GM11168 (cell line): ENCODE data around the gene ESRRA.

ENCODE experiments used
- in situ Hi-C: fragments of 300-500 bp; cut with MboI; formaldehyde crosslinking; loops from one replicate; pipeline ENCODE4 v1.12.0; 2022; ENCODE audit warnings: low sequenced_read_pairs; ENCODE audit not compliant: unreplicated experiment

The ESRRA gene

DNA sequence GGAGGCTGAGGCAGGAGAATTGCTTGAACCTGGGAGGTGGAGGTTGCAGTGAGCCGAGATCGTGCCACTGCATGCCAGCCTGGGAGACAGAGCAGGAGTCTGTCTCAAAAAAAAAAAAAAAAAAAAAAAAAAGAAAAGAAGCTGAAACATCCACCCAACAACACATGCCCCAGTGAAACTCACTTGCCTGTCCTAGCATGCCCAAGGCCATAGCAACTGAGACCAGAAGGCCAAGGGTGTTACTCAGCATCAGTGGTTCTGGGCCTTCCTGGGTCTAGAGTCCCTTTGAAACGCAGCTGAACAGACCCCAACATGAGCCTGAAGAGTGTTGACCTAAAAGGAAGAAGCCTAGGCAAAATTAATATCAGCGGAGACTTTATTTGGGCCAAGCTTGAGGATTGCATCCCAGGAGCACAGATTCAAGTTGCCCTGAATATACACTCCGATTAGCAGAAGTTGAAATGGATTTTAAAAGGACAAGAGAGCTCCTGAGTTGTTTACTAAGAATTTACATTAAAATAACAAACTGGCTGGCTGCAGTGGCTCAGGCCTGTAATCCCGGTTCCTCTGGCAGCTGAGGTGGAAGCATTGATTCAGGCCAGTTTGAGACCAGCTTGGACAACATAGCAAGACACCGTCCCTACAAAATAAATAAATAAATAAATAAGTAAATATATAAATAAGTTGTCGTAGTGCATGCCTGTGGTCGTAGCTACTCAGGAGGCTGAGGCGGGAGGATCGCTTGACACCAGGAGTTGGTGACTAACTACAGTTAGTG, 19.6 kb downstream of the ESRRA start:
- in situ Hi-C loops = no loop called here

DNA sequence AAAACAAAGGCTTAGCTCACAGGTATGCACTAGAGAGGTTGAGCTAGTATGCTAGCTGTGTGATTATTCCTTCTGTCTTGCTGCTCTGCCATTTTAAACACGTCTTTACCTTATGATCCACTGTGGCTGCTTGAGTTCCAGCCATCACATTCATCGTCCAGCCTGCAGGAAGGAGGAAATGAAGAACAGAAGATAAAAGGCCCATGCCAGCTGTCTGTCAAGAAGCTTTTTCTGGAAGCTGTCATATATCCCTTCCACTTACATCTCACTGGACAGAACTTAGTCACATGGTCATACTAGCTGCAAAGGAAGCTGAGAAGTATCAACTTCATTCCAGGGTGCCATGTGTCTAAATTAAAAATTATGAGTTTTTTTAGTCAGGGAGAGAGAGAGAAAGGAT, 22.1 kb downstream of the ESRRA start:
- in situ Hi-C loops = no loop called here

DNA sequence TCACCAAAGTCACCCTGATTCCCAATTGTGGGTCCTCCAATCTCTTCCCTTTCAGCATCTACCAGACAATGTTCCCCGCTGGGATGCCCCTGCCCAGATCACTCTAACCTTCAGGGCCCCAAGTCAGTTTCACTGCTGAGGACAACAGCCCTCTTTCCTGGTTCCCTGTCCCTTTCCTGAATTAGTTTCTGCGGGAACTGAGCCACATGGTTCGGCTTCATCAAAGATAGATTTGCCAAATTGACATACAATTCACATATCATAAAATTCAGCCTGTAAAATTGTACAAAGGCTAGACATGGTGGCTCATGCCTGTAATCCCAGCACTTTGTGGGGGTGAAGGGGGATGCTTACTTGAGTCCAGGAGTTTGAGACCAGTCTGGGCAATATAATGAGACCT, 22.7 kb downstream of the ESRRA start:
- in situ Hi-C loops = no loop called here

DNA sequence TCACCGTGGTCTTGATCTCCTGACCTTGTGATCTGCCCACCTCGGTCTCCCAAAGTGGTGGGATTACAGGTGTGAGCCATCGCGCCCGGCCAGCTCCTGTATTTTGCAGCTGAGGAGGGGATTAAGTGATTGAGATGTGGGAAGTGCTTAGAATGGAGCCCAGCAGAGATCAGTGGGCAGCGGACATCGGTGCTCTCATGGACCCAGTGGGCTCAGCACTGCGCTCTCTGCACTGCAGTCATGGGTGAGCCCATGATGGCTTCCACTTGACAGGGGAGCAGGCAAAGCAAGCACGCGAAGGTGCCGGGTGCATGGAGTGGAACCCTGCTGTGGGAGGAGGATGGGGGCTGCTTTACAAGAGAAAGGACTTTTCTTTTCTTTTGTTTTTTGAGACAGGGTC, 25.6 kb downstream of the ESRRA start:
- in situ Hi-C loops = no loop called here

DNA sequence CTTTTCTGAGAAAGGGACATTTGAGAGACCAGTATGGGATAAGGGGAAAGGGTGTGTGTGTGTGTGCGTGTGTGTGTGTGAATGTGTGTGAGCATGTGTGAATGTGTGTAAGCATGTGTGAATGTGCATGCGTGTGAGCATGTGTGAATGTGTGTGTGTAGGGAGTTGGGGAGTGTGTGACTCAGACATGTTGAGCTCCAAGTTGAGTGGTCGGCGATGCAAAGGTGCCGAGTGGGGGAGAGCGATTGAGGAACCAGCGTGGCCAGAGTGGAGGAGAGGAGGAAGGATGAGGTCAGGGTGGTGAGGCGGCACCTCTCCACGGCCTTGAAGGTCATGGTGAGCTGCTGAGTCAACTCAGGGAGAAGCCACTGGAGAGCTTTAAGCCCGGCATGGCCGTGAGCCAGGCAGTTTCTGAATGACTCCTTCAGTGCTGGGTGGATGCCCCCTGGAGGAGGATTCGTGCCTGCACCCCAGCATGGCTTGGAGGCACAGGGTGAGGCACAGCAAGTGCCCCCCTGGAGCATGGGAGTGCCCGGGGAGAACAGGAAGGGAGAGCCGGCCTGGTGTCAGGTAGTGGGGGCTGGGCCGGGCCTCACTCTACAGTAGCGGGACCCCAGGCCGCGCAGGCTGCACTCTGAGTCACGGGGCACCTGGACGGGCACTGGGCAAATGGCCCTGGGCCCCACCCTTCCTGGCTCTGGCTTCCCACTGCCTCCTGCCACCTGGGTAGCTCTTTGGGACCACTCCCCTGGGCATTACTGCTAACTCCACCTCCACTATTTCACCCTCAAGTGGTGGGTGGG, 26.4 kb downstream of the ESRRA start:
- in situ Hi-C loops = no loop called here

DNA sequence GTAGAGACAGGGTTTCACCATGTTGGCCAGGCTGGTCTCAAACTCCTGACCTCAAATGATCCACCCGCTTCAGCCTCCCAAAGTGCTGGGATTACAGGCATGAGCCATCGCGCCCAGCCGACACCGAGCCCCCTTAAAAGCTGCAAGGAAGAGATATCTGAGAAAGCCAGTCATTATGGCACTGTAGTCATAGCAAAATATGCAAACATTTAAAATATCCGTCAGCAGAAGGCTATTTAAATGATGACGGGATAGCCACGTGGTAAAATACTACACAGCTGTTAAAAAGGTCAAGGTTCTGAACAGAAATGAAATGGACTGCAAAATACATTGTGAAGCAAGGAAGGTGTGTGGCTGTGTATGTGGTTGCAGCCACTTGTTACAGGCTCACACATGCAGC, 28.2 kb downstream of the ESRRA start:
- in situ Hi-C loops = no loop called here

DNA sequence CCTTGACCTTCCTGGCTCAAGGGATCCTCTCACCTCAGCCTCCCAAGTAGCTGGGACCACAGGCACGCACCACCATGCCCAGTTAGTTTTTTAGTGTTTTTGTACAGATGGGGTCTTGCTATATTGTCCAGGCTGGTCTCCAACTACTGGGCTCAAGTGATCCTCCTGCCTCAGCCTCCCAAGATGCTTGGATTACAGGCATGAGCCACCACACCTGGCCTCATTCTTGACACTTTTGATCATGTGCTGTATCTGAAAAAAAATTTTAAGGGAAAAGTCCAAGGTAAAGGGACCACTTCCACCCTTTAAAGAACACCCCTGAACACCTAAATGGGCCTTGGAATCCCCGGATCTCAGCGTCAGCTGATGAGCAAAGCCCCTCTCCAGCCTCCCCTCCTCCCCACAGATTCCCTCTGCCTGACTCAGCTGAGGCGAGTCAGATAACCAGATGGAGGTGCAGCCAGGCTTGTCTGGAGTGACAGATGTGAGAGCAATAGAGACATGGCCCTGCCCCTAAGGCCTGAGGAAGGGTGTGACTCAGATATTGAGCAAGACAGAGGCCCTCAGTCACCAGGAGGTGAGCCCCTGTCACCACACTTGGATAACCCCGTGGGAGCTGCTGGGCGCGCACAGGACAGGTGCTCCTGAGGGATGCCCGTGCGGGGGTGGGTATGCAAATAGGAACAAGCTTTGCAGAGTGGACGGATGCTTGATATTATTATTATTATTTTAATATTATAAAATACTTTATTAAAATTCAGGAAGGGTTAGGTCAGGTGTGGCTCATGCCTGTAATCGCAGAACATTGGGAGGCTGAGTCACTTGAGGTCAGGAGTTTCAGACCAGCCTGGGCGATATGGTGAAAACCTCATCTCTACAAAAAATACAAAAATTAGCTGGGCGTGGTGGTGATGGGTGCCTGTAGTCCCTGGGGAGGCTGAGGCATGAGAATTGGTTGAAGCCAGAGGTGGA, 29.7 kb downstream of the ESRRA start:
- in situ Hi-C loops = no loop called here

DNA sequence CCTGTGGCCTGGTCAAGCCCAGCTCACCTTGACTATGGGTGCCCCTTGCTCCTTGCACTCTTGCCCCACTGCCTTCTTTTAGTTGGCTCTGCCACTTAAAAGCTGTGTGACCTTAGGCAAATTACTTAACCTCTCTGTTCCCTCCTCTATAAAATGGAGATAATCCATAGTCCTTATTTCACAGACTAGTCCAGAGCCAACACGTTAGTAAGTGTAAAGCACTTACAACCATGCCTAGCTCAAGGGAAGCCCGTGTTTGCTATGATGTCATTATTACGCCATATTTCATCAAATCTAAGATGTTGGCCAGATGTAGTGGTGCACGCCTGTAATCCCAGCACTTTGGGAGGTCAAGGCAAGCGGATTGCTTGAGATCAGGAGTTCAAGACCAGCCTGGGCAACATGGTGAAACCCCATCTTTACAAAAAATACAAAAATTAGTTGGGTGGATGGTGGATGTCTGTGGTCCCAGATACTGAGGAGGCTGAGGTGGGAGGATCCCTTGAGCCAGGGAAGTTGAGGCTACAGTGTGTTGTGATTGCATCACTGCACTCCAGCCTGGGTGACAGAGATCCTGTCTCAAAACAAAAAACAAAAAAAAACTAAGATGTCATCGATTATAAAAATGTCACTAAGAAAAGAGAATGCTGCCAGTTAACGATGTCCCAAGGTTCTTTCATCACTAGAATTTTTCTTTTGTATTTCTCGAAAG, 32.4 kb downstream of the ESRRA start:
- in situ Hi-C loops = no loop called here

DNA sequence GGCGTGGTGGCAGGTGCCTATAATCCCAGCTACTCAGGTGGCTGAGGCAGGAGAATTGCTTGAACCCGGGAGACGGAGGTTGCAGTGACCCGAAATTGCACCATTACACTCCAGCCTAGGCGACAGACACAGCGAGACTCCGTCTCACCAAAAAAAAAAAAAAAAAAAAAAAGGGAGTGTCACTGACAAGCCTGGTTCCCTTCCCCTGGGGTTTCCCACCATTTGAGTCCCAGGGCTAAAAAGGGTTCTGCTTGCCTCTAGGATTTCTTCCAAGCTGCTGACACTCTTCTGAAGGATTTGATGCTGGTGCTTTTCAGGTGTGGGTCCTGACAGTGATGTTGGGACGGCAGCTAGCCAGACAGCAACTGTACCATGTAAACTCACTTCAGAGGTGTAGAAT, 33.4 kb downstream of the ESRRA start:
- in situ Hi-C loops = no loop called here

DNA sequence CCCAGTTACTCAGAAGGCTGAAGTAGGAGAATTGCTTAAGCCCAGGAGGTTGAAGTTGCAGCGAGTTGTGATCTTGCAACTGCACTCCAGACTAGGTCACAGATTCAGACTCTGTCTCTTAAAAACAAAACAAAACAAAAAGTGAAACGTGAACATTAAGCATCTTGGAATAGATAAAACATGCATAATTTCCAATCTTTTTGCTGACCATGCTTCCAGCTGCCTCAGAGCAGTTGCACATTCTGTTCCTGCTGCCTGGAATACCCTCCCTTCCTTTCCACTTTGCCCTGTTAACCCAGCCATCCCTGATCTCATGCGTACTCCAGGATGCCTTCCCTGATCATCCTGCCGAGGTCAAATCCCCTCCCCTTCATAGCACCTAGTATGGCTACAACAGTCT, 34.0 kb downstream of the ESRRA start:
- in situ Hi-C loops = no loop called here

DNA sequence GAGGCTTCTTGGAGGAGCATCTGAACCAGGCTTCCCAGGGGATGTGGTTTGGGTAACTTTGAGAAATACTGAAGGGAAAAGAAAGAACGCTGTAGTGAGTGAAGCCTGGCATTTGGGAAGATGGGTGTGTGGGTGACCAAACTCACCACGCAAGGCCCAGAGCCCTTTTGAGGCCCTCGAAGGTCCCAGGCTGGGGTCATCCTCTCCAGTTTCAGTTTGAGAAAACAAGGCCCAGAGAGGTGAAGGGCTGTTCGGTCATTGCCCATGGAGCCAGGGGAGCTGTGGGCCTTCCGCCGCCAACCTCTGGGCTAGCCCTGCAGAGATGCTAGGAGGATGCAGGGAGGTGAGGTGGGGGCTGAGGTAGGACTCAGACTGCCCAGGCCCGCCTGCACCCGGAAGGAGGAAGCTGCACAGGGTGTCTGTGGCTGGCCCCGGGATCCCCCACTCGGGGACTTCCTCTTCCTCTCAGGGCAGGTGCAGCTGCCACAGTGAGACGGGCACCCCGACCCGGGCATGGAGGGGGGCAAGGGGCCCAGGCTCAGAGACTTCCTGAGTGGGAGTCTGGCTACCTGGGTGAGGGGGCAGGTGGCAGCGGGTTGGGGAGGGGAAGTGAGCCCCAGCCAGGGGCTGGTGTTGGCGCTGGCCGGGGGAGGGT, 34.6 kb downstream of the ESRRA start, which contains the start of gene CCDC88B:
Gene CCDC88B, plus strand, starts transcription at position 451 of the 655 bp plus-strand sequence. Its CDS starts 63 bp downstream, at position 514.
- in situ Hi-C loops = no loop called here

DNA sequence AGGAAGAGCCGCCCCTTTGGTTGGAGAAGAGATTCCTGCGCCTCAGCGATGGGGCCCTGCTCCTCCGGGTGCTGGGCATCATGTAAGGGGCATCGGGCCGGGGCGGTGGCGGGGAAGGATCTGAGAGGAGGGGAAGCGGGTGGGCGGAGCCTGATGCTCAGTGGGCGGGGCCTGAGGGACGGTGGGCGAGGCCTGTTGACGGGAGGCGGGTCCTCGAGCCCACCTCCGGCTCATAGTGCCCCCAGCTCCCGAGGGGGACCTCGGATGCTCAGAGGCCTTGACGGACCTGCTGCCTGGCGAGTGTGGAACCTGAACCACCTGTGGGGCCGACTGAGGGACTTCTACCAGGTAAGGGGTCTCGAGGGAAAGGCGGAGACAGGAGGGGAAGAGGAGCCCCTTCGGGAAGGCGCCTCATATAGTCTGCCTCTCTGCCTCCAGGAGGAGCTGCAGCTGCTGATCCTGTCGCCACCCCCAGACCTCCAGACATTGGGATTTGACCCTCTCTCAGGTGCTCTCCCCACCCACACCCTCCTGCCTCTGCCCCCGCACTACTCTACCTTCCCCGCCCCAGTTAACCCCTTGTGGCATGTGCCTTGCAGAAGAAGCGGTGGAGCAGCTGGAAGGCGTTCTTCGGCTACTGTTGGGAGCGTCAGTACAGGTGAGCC, 35.5 kb downstream of the ESRRA start:
- in situ Hi-C loops = no loop called here

DNA sequence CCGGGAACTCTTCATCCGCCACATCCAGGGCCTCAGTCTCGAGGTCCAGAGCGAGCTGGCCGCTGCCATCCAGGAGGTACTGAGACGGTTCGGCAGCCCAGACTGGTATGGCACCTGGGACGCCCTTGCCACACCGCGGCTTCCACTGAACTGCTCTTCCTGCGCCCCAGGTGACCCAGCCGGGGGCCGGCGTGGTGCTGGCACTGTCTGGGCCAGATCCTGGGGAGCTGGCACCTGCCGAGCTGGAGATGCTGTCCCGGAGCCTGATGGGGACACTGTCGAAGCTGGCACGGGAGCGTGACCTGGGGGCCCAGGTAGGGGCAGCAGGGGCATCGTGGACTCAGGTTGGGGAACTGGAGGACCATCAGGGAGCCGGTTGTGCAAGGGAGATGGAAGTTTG, 36.1 kb downstream of the ESRRA start:
- in situ Hi-C loops = no loop called here

DNA sequence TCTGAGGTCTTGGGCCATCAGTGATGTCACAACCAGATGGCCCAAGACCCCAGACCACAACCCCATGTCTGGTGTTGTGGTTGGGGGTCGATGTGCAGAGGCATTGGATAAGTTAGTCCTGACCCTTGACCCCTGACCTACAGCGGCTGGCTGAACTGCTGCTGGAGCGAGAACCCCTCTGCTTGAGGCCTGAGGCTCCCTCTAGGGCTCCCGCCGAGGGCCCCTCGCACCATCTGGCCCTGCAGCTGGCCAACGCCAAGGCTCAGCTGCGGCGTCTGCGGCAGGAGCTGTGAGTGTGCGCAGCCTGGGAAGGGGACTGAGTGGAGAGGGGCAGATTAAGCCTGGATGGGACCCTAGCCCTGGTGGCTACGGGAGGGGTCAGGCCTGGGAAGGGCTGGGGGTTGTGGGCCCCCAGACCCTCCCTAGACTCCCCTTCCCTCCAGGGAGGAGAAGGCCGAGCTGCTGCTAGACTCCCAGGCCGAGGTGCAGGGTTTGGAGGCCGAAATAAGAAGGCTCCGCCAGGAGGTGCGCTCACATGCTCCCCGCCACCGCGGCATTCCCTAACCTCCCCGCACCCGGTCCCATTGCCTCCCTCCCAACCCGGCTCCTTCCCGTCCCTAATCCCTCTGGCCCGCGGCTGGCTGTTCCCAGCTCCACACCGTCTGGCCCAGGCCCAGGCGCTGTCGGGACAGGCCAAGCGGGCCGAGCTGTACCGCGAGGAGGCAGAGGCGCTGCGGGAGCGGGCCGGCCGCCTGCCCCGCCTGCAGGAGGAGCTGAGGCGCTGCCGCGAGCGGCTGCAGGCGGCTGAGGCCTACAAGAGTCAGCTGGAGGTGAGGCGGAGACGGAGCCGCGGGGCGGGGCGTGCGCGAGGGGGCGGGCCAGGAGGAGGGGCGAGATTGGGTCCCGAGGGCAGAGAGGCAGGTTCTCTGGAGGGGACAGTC, 36.8 kb downstream of the ESRRA start:
- in situ Hi-C loops = no loop called here

DNA sequence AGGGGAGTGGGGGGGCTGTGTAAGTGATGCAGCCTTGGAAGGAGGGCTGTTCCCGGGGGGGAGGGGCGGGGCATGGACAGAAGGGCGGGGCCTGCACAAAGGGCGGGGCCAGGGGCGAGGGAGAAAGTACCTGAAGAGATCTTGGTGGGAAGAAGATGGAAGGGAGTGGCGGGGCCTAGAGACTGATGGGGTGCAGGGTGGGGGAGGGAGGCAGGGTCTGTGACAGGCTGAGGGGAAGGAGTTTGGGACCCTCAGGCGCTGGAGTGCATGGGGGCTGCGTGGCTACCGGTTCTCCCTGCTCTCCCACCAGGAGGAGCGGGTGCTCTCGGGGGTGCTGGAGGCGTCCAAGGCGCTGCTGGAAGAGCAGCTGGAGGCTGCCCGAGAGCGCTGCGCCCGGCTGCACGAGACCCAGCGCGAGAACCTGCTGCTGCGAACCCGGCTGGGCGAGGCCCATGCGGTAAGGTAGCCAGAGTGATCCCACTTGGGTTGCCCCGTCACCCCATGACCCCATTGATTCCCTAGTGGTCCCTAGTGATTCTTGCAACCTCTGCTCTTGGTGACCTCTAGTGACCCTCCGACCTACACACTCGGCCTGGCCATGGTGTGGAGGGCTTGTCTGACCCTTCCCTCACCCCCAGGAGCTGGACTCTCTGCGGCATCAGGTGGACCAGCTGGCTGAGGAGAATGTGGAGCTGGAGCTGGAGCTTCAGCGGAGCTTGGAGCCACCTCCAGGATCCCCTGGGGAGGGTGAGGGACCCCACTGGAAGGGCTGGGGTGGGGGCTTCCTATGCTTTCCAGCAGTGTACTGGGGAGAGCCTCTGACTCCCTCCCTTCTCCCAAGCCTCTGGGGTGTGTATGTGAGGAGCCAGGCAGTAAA, 37.8 kb downstream of the ESRRA start:
- in situ Hi-C loops = no loop called here

DNA sequence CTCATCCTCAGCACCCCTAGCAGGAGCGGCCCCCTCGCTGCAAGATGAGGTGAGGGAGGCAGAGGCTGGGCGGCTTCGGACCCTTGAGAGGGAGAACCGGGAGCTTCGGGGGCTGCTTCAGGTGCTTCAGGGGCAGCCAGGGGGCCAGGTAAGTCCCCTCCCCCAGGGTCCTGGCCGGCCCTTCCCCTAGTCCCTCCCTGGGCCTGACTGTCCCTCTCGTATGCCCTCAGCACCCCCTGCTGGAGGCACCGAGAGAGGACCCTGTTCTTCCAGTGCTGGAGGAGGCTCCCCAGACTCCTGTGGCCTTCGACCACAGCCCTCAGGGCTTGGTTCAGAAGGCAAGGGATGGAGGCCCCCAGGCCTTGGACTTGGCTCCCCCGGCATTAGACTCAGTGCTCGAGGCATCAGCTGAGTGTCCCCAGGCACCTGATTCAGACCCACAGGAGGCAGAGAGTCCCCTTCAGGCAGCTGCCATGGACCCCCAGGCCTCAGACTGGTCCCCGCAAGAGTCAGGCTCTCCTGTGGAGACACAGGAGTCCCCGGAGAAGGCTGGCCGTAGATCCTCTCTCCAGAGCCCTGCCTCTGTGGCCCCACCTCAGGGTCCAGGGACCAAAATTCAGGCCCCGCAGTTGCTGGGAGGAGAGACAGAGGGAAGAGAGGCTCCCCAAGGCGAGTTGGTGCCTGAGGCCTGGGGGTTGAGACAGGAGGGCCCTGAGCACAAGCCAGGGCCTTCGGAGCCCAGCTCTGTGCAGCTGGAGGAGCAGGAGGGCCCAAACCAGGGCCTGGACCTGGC, 38.6 kb downstream of the ESRRA start:
- in situ Hi-C loops = no loop called here
